ENCODE data around the gene GALNT9. TPM values are rescaled to one million over a fixed set of nuclear protein-coding genes. Genes with fewer than 3 reads are reported as not detected.

The GALNT9 gene
- polyA plus RNA-seq, 2 of the 4 experiments (the other 2 are of a cell fraction), result 0.66 to 2.8 TPM

GRCh38 chr12:132306885-132307191 is 22.6 kb downstream of the GALNT9 start:
- WGBS (ENCODE audit: missing lambda C conversion rate), result 63% methylated on average over 10 of the region's 10 CpGs
- Histone ChIP-seq H3K27ac (no peak overlapping the region), H3K4me2 (no peak overlapping the region), H3K4me3 (no peak overlapping the region), H3K4me1 (no peaks in the 10 kb centered on the region), H3K9me3 (peaks cover 6% of the 10 kb centered on the region; the same call in 2 of the 3 replicates)
- ChIA-PET CTCF (interaction anchor here (1.1 kb wide), 1 partner anchor 108 kb away, joined by 3 read pairs; no protein-coding TSS in a partner anchor), POLR2A (no interaction called here)
- TF ChIP-seq ZFP36 (IDR thresholded peaks at IDR 0.05; ENCODE audit: borderline replicate concordance, partially characterized antibody) (peak; percentile 6), EP300 (IDR thresholded peaks at IDR 0.05) (no peak), ESRRA (IDR thresholded peaks at IDR 0.05; ENCODE audit: borderline replicate concordance, low read length) (no peak)
- ATAC-seq (no peak), DNase-seq (ENCODE audit: low read depth in 1 of 2, low spot score in 1 of 2) (no peak), FAIRE-seq (no peak)

- CTCF ChIA-PET, result interaction anchor here (1.0 to 1.1 kb wide), 2 partner anchors 10 to 108 kb away, joined by 3 read pairs; no protein-coding TSS in a partner anchor
These were observed 23.2 kb downstream of the GALNT9 start for GRCh38 chr12:132305991-132306884.

More at GRCh38 chr12:132305991-132306884, 23.2 kb downstream of the GALNT9 start:
- peaks cover under 1% of the 10 kb centered on the region; the same call in 1 of the 3 replicates for H3K9me3 ChIP-seq
- FAIRE-seq (no peak), DNase-seq (ENCODE audit: low read depth in 1 of 2, low spot score in 1 of 2) (no peak), ATAC-seq (no peak)
- TF ChIP-seq HOXB5 (CRISPR knock-in tag; IDR thresholded peaks at IDR 0.05) (no peak), REST (IDR thresholded peaks at IDR 0.05) (no peak), HOXB13 (CRISPR knock-in tag; IDR thresholded peaks at IDR 0.05; ENCODE audit: low read depth) (no peak), EHMT2 (IDR thresholded peaks at IDR 0.05; ENCODE audit: low read depth) (no peak), POLR2A (IDR thresholded peaks at IDR 0.05; ENCODE audit: low read length) (no peak), ESRRA (IDR thresholded peaks at IDR 0.05; ENCODE audit: borderline replicate concordance, low read length) (no peak), FOSL2 (IDR thresholded peaks at IDR 0.05) (no peak), FOSL2 (CRISPR knock-in tag; IDR thresholded peaks at IDR 0.05) (no peak), HES2 (IDR thresholded peaks at IDR 0.05) (no peak), HOXA7 (CRISPR knock-in tag; IDR thresholded peaks at IDR 0.05) (no peak), ATOH8 (CRISPR knock-in tag; IDR thresholded peaks at IDR 0.05; ENCODE audit: low read depth) (no peak), HEYL (CRISPR knock-in tag; IDR thresholded peaks at IDR 0.05) (no peak), JUNB (IDR thresholded peaks at IDR 0.05) (no peak), FOXS1 (CRISPR knock-in tag; IDR thresholded peaks at IDR 0.05) (no peak), GATA3 (IDR thresholded peaks at IDR 0.05; ENCODE audit: borderline replicate concordance) (no peak), MAFK (IDR thresholded peaks at IDR 0.05; ENCODE audit: partially characterized antibody) (no peak), ZFP36 (IDR thresholded peaks at IDR 0.05; ENCODE audit: borderline replicate concordance, partially characterized antibody) (no peak)
- TF ChIP-seq, protein P1, sequence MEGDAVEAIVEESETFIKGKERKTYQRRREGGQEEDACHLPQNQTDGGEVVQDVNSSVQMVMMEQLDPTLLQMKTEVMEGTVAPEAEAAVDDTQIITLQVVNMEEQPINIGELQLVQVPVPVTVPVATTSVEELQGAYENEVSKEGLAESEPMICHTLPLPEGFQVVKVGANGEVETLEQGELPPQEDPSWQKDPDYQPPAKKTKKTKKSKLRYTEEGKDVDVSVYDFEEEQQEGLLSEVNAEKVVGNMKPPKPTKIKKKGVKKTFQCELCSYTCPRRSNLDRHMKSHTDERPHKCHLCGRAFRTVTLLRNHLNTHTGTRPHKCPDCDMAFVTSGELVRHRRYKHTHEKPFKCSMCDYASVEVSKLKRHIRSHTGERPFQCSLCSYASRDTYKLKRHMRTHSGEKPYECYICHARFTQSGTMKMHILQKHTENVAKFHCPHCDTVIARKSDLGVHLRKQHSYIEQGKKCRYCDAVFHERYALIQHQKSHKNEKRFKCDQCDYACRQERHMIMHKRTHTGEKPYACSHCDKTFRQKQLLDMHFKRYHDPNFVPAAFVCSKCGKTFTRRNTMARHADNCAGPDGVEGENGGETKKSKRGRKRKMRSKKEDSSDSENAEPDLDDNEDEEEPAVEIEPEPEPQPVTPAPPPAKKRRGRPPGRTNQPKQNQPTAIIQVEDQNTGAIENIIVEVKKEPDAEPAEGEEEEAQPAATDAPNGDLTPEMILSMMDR (IDR thresholded peaks at IDR 0.05), result no peak
- TF ChIP-seq, protein P2, sequence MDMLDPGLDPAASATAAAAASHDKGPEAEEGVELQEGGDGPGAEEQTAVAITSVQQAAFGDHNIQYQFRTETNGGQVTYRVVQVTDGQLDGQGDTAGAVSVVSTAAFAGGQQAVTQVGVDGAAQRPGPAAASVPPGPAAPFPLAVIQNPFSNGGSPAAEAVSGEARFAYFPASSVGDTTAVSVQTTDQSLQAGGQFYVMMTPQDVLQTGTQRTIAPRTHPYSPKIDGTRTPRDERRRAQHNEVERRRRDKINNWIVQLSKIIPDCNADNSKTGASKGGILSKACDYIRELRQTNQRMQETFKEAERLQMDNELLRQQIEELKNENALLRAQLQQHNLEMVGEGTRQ (IDR thresholded peaks at IDR 0.05), result no peak
- TF ChIP-seq, protein P3, sequence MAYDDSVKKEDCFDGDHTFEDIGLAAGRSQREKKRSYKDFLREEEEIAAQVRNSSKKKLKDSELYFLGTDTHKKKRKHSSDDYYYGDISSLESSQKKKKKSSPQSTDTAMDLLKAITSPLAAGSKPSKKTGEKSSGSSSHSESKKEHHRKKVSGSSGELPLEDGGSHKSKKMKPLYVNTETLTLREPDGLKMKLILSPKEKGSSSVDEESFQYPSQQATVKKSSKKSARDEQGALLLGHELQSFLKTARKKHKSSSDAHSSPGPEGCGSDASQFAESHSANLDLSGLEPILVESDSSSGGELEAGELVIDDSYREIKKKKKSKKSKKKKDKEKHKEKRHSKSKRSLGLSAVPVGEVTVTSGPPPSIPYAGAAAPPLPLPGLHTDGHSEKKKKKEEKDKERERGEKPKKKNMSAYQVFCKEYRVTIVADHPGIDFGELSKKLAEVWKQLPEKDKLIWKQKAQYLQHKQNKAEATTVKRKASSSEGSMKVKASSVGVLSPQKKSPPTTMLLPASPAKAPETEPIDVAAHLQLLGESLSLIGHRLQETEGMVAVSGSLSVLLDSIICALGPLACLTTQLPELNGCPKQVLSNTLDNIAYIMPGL (CRISPR knock-in tag; IDR thresholded peaks at IDR 0.05; ENCODE audit: borderline replicate concordance), result no peak
- POLR2A ChIA-PET, result no interaction called here
- H3K4me1 ChIP-seq, result no peaks in the 10 kb centered on the region
- no peak overlapping the region for H3K4me3 ChIP-seq
- no peak overlapping the region for H3K4me2 ChIP-seq
- no peak overlapping the region for H3K27ac ChIP-seq
- WGBS (ENCODE audit: missing lambda C conversion rate), result 74% methylated on average over 44 of the region's 51 CpGs

Data from A549 (cell line).